ENCODE measurements around the gene RAB44. TPM values are rescaled to one million over a fixed set of nuclear protein-coding genes. Genes with fewer than 3 reads are reported as not detected.

The RAB44 gene
- polyA plus RNA-seq, 2 of the 4 experiments (the other 2 are of a cell fraction) = 0.04 to 0.09 TPM

DNA sequence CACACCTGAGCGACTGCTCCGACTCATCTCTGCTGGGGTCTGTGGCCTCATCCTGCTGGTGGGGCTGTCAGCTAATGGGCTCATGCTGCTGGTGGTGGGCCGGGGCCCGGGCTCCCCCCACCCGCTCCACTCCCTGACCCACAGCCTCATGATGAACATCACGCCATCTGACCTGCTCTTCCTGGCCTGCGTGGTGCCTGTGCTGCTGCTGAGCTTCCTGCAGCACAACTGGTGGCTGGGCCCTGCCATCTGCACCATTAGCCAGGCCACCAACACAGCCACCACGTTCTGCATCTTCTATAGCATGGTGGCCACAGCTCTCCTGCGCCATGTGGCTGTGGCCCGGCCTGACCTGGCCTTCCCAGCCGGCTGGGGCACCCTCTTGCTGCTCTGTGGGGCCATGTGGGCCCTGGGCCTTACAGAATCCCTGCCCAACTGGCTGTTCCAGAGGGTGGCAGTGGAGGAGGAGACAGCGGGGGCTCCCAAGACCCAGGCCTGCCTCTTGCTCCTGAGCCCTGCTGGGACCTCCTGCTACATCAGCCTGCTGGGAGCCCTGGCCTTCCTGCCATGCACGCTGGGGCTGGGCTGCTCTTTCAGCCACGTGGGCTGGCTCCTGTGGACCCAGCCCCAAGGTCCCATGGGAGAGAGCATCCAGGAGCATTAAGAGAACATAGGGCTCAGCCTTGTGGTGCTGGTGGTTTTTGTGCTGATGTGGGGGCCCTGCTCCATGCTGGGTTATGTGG, 39.6 kb downstream of the RAB44 start:
- CTCF ChIA-PET = no interaction called here
- H3K4me1 ChIP-seq = 0 out of 3 replicates have a peak, but pooled peaks cover 7% of the 10 kb centered on the region
- no peak overlapping the region for H3K27ac ChIP-seq
- H3K4me2 ChIP-seq = no peak overlapping the region
- H3K4me3 ChIP-seq = no peak overlapping the region
- FAIRE-seq (no peak), DNase-seq (ENCODE audit: low read depth in 1 of 2, low spot score in 1 of 2) (no peak), ATAC-seq (no peak)
- TF ChIP-seq CEBPB (IDR thresholded peaks at IDR 0.05) (no peak), RAD21 (conservative IDR thresholded peaks at IDR 0.05 in 1 of 2, IDR thresholded peaks at IDR 0.05 in 1 of 2) (no peak), HDAC2 (IDR thresholded peaks at IDR 0.05) (no peak), ZFP36 (IDR thresholded peaks at IDR 0.05; ENCODE audit: borderline replicate concordance, partially characterized antibody) (no peak), POLR2A (IDR thresholded peaks at IDR 0.05; ENCODE audit: low read length) (no peak), CHD4 (IDR thresholded peaks at IDR 0.05; ENCODE audit: borderline replicate concordance) (no peak), RARB (CRISPR knock-in tag; IDR thresholded peaks at IDR 0.05) (no peak)
- TF ChIP-seq, protein P1, sequence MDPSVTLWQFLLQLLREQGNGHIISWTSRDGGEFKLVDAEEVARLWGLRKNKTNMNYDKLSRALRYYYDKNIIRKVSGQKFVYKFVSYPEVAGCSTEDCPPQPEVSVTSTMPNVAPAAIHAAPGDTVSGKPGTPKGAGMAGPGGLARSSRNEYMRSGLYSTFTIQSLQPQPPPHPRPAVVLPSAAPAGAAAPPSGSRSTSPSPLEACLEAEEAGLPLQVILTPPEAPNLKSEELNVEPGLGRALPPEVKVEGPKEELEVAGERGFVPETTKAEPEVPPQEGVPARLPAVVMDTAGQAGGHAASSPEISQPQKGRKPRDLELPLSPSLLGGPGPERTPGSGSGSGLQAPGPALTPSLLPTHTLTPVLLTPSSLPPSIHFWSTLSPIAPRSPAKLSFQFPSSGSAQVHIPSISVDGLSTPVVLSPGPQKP (IDR thresholded peaks at IDR 0.05; ENCODE audit: low read depth, low read length) = no peak
- TF ChIP-seq, protein P2, sequence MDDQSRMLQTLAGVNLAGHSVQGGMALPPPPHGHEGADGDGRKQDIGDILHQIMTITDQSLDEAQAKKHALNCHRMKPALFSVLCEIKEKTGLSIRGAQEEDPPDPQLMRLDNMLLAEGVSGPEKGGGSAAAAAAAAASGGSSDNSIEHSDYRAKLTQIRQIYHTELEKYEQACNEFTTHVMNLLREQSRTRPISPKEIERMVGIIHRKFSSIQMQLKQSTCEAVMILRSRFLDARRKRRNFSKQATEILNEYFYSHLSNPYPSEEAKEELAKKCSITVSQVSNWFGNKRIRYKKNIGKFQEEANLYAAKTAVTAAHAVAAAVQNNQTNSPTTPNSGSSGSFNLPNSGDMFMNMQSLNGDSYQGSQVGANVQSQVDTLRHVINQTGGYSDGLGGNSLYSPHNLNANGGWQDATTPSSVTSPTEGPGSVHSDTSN (IDR thresholded peaks at IDR 0.05) = no peak
- POLR2A ChIA-PET = no interaction called here
- no peaks in the 10 kb centered on the region for H3K9me3 ChIP-seq
- WGBS (ENCODE audit: missing lambda C conversion rate) = 84% methylated on average over 7 of the region's 14 CpGs

DNA sequence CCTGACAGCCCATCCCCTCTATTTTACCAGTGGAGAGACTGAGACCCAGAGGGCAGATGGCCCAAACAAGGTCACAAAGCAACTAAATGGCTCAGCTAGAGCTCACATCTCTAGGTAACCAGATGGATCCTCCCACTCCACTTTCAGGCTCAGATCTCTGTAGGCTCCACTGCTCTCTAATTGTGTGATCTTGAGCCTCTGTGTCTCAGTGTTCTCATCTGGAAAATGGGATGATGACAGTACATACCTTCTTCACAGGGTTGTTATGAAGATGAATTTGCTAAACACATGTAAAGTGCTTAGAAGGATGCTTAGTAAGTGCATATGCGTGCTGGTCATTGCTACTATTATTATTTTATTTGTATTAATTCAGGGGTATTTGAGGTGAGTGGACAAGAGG, 40.5 kb downstream of the RAB44 start:
- CTCF ChIA-PET = no interaction called here
- TF ChIP-seq GATA3 (IDR thresholded peaks at IDR 0.05; ENCODE audit: borderline replicate concordance) (no peak), CBX2 (IDR thresholded peaks at IDR 0.05; ENCODE audit: borderline replicate concordance, low read depth) (no peak), BHLHE40 (IDR thresholded peaks at IDR 0.05; ENCODE audit: low read depth, low read length) (no peak), EHMT2 (IDR thresholded peaks at IDR 0.05; ENCODE audit: low read depth) (no peak), RARB (CRISPR knock-in tag; IDR thresholded peaks at IDR 0.05) (no peak), HEYL (CRISPR knock-in tag; IDR thresholded peaks at IDR 0.05) (no peak), SREBF2 (IDR thresholded peaks at IDR 0.05) (no peak), JUNB (IDR thresholded peaks at IDR 0.05) (no peak)
- TF ChIP-seq, protein P2 (IDR thresholded peaks at IDR 0.05) = no peak
- TF ChIP-seq, protein P3, sequence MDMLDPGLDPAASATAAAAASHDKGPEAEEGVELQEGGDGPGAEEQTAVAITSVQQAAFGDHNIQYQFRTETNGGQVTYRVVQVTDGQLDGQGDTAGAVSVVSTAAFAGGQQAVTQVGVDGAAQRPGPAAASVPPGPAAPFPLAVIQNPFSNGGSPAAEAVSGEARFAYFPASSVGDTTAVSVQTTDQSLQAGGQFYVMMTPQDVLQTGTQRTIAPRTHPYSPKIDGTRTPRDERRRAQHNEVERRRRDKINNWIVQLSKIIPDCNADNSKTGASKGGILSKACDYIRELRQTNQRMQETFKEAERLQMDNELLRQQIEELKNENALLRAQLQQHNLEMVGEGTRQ (IDR thresholded peaks at IDR 0.05) = no peak
- POLR2A ChIA-PET = no interaction called here
- peaks cover 13% of the 10 kb centered on the region for H3K4me1 ChIP-seq
- ATAC-seq (no peak), DNase-seq (ENCODE audit: low read depth in 1 of 2, low spot score in 1 of 2) (no peak), FAIRE-seq (no peak)
- H3K9me3 ChIP-seq = no peaks in the 10 kb centered on the region
- 85% methylated on average over 1 of the region's 1 CpG for WGBS (ENCODE audit: missing lambda C conversion rate)
- H3K27ac ChIP-seq = no peak overlapping the region
- H3K4me3 ChIP-seq = no peak overlapping the region
- no peak overlapping the region for H3K4me2 ChIP-seq

DNA sequence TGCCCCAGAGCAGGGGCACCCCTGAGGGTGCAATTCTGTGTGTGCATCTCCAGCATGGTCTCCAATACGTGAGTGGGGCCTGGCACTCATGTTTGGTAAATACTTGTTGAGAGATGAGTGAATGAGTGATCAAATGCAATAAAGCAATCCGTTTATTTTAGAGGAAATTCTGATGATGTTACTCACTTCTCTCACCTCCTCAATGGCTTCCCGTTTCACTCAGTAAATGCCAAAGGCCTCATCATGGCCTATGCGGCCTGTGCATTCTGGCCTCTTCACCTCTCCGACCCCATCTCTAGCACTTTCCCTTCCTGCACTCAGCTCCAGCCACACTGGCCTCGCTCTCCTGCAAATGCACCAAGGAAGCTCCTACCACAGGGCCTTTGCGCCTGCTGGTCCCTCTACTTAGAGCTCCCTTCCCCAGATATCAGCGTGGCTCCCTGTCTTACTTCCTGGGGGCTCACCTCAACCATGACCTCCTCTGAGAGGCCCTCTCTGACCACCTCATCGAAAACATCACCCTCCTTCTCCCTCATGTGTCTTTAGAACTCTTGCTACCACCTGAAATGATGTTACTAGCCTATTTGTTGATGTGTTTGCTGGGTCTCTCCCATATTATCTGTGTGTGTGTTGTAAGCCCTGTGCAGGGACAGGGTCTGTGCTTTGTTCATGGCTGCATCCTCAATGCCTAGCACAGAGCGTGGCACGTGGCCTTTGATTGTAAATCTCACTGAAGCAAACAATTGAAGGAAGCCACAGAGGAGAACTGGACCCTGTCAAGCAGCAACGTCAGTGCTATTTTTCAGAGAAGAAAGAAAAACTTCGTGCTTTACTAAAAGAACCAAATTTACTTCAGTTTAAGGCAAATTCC, 42.6 kb downstream of the RAB44 start:
- no peak for ATAC-seq
- no peak overlapping the region for H3K4me3 ChIP-seq
- POLR2A ChIA-PET = no interaction called here
- H3K4me1 ChIP-seq = peaks cover 27% of the 10 kb centered on the region
- H3K9me3 ChIP-seq = no peaks in the 10 kb centered on the region
- WGBS (ENCODE audit: missing lambda C conversion rate) = 61% methylated on average over 13 of the region's 13 CpGs
- no peak overlapping the region for H3K27ac ChIP-seq
- CTCF ChIA-PET = no interaction called here
- H3K4me2 ChIP-seq = no peak overlapping the region
- no peak for FAIRE-seq
- DNase-seq (ENCODE audit: low read depth in 1 of 2, low spot score in 1 of 2) = no peak
- TF ChIP-seq, protein P4, sequence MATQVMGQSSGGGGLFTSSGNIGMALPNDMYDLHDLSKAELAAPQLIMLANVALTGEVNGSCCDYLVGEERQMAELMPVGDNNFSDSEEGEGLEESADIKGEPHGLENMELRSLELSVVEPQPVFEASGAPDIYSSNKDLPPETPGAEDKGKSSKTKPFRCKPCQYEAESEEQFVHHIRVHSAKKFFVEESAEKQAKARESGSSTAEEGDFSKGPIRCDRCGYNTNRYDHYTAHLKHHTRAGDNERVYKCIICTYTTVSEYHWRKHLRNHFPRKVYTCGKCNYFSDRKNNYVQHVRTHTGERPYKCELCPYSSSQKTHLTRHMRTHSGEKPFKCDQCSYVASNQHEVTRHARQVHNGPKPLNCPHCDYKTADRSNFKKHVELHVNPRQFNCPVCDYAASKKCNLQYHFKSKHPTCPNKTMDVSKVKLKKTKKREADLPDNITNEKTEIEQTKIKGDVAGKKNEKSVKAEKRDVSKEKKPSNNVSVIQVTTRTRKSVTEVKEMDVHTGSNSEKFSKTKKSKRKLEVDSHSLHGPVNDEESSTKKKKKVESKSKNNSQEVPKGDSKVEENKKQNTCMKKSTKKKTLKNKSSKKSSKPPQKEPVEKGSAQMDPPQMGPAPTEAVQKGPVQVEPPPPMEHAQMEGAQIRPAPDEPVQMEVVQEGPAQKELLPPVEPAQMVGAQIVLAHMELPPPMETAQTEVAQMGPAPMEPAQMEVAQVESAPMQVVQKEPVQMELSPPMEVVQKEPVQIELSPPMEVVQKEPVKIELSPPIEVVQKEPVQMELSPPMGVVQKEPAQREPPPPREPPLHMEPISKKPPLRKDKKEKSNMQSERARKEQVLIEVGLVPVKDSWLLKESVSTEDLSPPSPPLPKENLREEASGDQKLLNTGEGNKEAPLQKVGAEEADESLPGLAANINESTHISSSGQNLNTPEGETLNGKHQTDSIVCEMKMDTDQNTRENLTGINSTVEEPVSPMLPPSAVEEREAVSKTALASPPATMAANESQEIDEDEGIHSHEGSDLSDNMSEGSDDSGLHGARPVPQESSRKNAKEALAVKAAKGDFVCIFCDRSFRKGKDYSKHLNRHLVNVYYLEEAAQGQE (IDR thresholded peaks at IDR 0.05) = no peak
- TF ChIP-seq MAZ (IDR thresholded peaks at IDR 0.05; ENCODE audit: borderline replicate concordance, low read depth, low read length) (no peak), ZSCAN20 (CRISPR knock-in tag; IDR thresholded peaks at IDR 0.05) (no peak), CEBPB (IDR thresholded peaks at IDR 0.05) (no peak), PHF8 (IDR thresholded peaks at IDR 0.05; ENCODE audit: borderline replicate concordance, low read depth) (no peak), ZFP36 (IDR thresholded peaks at IDR 0.05; ENCODE audit: borderline replicate concordance, partially characterized antibody) (no peak), CBX2 (IDR thresholded peaks at IDR 0.05; ENCODE audit: borderline replicate concordance, low read depth) (no peak), FOSL2 (IDR thresholded peaks at IDR 0.05) (no peak), FOSL2 (CRISPR knock-in tag; IDR thresholded peaks at IDR 0.05) (no peak), RAD21 (conservative IDR thresholded peaks at IDR 0.05 in 1 of 2, IDR thresholded peaks at IDR 0.05 in 1 of 2) (no peak)
- TF ChIP-seq, protein P5, sequence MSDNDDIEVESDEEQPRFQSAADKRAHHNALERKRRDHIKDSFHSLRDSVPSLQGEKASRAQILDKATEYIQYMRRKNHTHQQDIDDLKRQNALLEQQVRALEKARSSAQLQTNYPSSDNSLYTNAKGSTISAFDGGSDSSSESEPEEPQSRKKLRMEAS (IDR thresholded peaks at IDR 0.05) = no peak
